AG04449 (cell line): ENCODE data around the gene OTUD1.

Experiments used
- CTCF ChIA-PET: fragments of 350-600 bp; formaldehyde crosslinking; extraction: SDS; loops from one replicate; lab custom pipeline; 2021; ENCODE audit warnings: antibody characterized with exemption; lab: Yijun Ruan, JAX
- POLR2A ChIA-PET: fragments of 400-600, 350-600 bp; formaldehyde crosslinking; extraction: SDS; loops from one replicate; lab custom pipeline; 2020; ENCODE audit warnings: antibody characterized with exemption, inconsistent platforms; lab: Yijun Ruan, JAX
- DNase-seq: peaks from one replicate; pipeline ENCODE4 v3.0.0-alpha.2; 2010; ENCODE audit warnings: low read depth, low spot score
- H3K4me3 ChIP-seq: 2 replicates; pipeline ENCODE4 v1.5.1; 2011; ENCODE audit warnings: low read depth, mild to moderate bottlenecking, control low read depth, low read length
- CTCF ChIP-seq: IDR thresholded peaks from one replicate; pipeline ENCODE4 v1.5.1; 2011; ENCODE audit warnings: mild to moderate bottlenecking, moderate library complexity, low read length, control low read depth, inconsistent platforms; ENCODE audit not compliant: insufficient read depth; ENCODE audit errors: missing control alignments

The OTUD1 gene

GRCh38 chr10:23474081-23474480 lies 35.2 kb downstream of the OTUD1 start:
- H3K4me3 ChIP-seq = no peak overlapping the region
- CTCF ChIA-PET = no interaction called here
- no peak for DNase-seq
- no peak for TF ChIP-seq CTCF
- POLR2A ChIA-PET = no interaction called here

GRCh38 chr10:23474626-23475025 lies 35.8 kb downstream of the OTUD1 start:
- no peak for DNase-seq
- ChIA-PET CTCF (no interaction called here), POLR2A (no interaction called here)

GRCh38 chr10:23478570-23478969 lies 39.7 kb downstream of the OTUD1 start:
- CTCF ChIA-PET = no interaction called here
- POLR2A ChIA-PET = no interaction called here
- no peak for TF ChIP-seq CTCF
- no peak overlapping the region for H3K4me3 ChIP-seq
- DNase-seq = no peak

More at GRCh38 chr10:23474626-23475025, 35.8 kb downstream of the OTUD1 start:
- H3K4me3 ChIP-seq = no peak overlapping the region
- no peak for TF ChIP-seq CTCF

- no peak overlapping the region for H3K4me3 ChIP-seq
- no peak for DNase-seq
- ChIA-PET POLR2A (interaction anchor here (0.7 kb wide), 1 partner anchor 17 kb away, joined by 3 read pairs; no protein-coding TSS in a partner anchor), CTCF (no interaction called here)
- no peak for TF ChIP-seq CTCF
Measured at GRCh38 chr10:23479798-23480473, 41.1 kb downstream of the OTUD1 start.

GRCh38 chr10:23481363-23481961 lies 42.6 kb downstream of the OTUD1 start:
- ChIA-PET POLR2A (no interaction called here), CTCF (no interaction called here)
- no peak for TF ChIP-seq CTCF
- no peak overlapping the region for H3K4me3 ChIP-seq
- DNase-seq = no peak

GRCh38 chr10:23490115-23490514 lies 51.2 kb downstream of the OTUD1 start:
- POLR2A ChIA-PET = no interaction called here
- H3K4me3 ChIP-seq = no peak overlapping the region
- no peak for TF ChIP-seq CTCF
- DNase-seq = no peak
- CTCF ChIA-PET = interaction anchor here (1.0 kb wide), 1 partner anchor 175 kb away, joined by 4 read pairs; no protein-coding TSS in a partner anchor
